HG03060 (cell line): Measurements from ENCODE around the gene IDH2.

ENCODE experiments used
- ATAC-seq: cut with Tn5 transposase; IDR thresholded peaks from one replicate; pipeline ENCODE4 v1.9.1; 2021; ENCODE audit warnings: low read depth, moderate number of reproducible peaks; ENCODE audit not compliant: unreplicated experiment

Gene IDH2

GRCh38 chr15:90065682-90066049, 36.6 kb downstream of the IDH2 start:
- no peak for ATAC-seq

GRCh38 chr15:90064911-90065681, 37.2 kb downstream of the IDH2 start:
- no peak for ATAC-seq

- ATAC-seq, result no peak
Measured at GRCh38 chr15:90063770-90064247, 38.5 kb downstream of the IDH2 start.

GRCh38 chr15:90062973-90063769, 39.1 kb downstream of the IDH2 start:
- ATAC-seq, result no peak

GRCh38 chr15:90062462-90062932, 39.8 kb downstream of the IDH2 start:
- ATAC-seq, result no peak

GRCh38 chr15:90062023-90062442, 40.2 kb downstream of the IDH2 start:
- no peak for ATAC-seq

- no peak for ATAC-seq
Measured at GRCh38 chr15:90060797-90061196, 41.5 kb downstream of the IDH2 start.

- peak; percentile 75 for ATAC-seq
Measured at GRCh38 chr15:90059208-90059985, 42.9 kb downstream of the IDH2 start.

- no peak for ATAC-seq
Measured at GRCh38 chr15:90058775-90059174, 43.5 kb downstream of the IDH2 start.

- ATAC-seq, result no peak
Measured at GRCh38 chr15:90058308-90058707, 44.0 kb downstream of the IDH2 start.

- no peak for ATAC-seq
Measured at GRCh38 chr15:90056529-90056928, 45.7 kb downstream of the IDH2 start.

- no peak for ATAC-seq
Measured at GRCh38 chr15:90055182-90055581, 47.1 kb downstream of the IDH2 start.

- ATAC-seq, result no peak
Measured at GRCh38 chr15:90054618-90055097, 47.6 kb downstream of the IDH2 start.

- no peak for ATAC-seq
Measured at GRCh38 chr15:90053685-90054466, 48.4 kb downstream of the IDH2 start.

- no peak for ATAC-seq
Measured at GRCh38 chr15:90051874-90052273, 50.4 kb downstream of the IDH2 start.

- no peak for ATAC-seq
Measured at GRCh38 chr15:90049666-90050604, 52.3 kb downstream of the IDH2 start.

- ATAC-seq, result no peak
Measured at GRCh38 chr15:90049030-90049429, 53.2 kb downstream of the IDH2 start.

GRCh38 chr15:90047956-90048575, 54.2 kb downstream of the IDH2 start:
- ATAC-seq, result no peak
